A172 (cell line): ENCODE results near the gene UNC13B. TPM values are rescaled to one million over a fixed set of nuclear protein-coding genes. Genes with fewer than 3 reads are reported as not detected.
"Not testable (repeated sequence)": the region's sequence is repeated elsewhere in the genome, so short reads cannot be mapped to it uniquely, and the experiment has no call there.

ENCODE experiments used
- DNase-seq: peaks from one replicate; pipeline ENCODE4 v3.0.0-alpha.2; 2015; ENCODE audit warnings: low spot score
- total RNA-seq: library from RNA; depleted of rRNA; stranded (reverse); fragments of >200 nt; shearing (Covaris generic); gene quantifications from 2 replicates; pipeline ENCODE4 v1.2.3, GENCODE V29; 2014

The UNC13B gene
- total RNA-seq, 1 experiment from 2014 or later: 6.7 TPM

- DNase-seq: no peak
Measured at GRCh38 chr9:35163413-35163812, 1.6 kb downstream of the UNC13B start.

DNA sequence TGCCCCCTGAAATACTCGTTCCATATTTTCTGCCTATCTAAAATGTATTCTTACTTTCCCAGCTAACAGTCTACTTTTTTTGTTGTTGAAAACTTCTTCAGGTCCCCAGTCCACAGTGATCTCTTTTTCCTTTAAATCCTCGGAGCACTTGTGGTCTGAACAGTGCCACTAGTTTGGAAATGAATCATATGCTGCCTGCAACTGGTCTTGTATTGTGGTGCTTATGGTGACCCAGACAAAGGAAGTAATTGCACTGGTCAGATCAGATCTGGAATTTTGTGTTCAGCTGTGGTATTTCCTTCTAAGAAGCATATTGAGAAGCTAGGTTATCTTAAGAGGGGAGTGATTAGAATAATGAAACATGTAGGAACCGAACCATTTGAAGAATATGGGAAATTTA lies 2.9 kb downstream of the UNC13B start:
- no peak for DNase-seq

- not testable (repeated sequence) for DNase-seq
Measured at GRCh38 chr9:35167429-35167828, 5.6 kb downstream of the UNC13B start.

GRCh38 chr9:35168963-35169362 lies 7.2 kb downstream of the UNC13B start:
- no peak for DNase-seq

- no peak for DNase-seq
Measured at GRCh38 chr9:35172878-35173277, 11.1 kb downstream of the UNC13B start.

GRCh38 chr9:35177520-35177919 lies 15.7 kb downstream of the UNC13B start:
- DNase-seq: no peak

- DNase-seq: no peak
Measured at GRCh38 chr9:35179347-35180280, 17.8 kb downstream of the UNC13B start.

DNA sequence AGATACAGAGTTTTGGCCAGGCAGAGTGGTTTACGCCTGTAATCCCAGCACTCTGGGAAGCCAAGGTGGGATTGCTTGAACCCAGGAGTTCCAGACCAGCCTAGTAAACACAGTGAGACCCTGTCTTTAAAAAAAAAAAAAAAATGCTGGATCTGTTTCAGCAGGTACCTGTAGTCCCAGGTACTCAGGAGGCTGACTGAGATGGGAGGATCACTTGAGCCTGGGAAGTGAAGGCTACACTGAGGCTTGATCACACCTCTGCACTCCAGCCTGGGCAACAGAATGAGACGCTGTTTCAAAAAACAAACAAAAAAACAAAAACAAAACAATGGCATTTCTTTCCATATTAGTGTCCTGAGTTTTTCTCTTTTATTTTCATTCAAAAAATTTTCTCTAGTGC lies 19.0 kb downstream of the UNC13B start:
- DNase-seq: no peak

GRCh38 chr9:35182401-35182800 lies 20.6 kb downstream of the UNC13B start:
- not testable (repeated sequence) for DNase-seq

- not testable (repeated sequence) for DNase-seq
Measured at GRCh38 chr9:35182996-35183754, 21.4 kb downstream of the UNC13B start.

GRCh38 chr9:35183755-35184480 lies 22.1 kb downstream of the UNC13B start:
- DNase-seq: not testable (repeated sequence)

DNA sequence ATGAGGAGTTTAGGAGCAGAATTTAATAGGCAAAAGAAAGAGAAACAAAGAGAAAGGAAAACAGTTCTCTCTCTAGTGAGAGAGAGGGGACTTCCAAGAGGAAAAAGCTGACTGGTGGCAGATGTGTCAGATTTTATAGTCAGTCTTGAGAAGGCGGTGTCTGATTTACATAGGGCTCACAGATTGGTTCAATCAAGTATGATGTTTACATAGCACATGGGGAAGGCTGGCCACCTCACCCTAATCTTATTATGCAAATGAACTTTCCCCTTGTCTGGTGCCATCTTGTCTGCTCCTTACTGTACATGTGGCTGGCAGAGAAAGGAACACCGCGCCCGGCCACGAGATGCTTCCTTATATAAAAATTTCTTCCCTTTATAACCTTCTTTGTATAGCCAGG lies 24.7 kb downstream of the UNC13B start:
- no peak for DNase-seq

- DNase-seq: no peak
Measured at GRCh38 chr9:35190203-35190602, 28.4 kb downstream of the UNC13B start.

DNA sequence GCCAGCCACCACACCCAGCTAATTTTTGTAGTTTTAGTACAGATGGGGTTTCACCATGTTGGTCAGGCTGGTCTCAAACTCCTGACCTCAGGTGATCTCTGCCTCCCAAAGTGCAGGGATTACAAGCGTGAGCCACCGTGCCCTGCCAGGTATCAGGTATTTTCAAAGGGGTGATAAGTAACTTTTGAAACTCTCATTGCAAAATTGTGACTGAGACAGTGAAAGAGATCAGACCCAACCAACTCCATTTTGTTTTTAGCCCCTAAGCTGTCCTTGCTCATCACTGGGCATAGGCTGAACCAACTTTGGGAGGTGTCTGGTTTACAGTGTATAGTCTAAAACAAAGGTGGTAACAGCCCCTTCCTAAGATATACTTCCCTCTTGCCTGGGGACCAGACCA lies 29.3 kb downstream of the UNC13B start:
- no peak for DNase-seq

- no peak for DNase-seq
Measured at GRCh38 chr9:35193762-35194161, 32.0 kb downstream of the UNC13B start.

DNA sequence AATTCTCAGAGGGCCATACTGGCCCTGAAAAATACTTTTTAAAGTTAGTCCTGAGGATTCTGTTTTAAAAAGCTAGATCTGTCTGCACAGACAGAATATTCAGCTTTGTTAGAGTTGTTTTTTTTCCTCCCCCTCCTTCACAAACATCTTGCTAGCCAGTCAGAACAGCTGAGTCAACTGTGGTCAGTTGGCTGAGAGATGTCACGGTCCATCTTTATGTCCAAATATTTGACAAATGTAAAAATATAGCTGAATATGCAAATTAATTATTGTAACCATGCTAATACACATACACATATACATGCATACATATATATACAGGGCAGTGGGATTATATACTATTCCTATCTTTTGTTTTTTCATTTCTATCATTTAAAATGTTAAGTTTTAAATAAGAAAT lies 33.9 kb downstream of the UNC13B start:
- no peak for DNase-seq

- DNase-seq: no peak
Measured at GRCh38 chr9:35198191-35198590, 36.4 kb downstream of the UNC13B start.

GRCh38 chr9:35203528-35203927 lies 41.7 kb downstream of the UNC13B start:
- no peak for DNase-seq

GRCh38 chr9:35205340-35205739 lies 43.5 kb downstream of the UNC13B start:
- no peak for DNase-seq

DNA sequence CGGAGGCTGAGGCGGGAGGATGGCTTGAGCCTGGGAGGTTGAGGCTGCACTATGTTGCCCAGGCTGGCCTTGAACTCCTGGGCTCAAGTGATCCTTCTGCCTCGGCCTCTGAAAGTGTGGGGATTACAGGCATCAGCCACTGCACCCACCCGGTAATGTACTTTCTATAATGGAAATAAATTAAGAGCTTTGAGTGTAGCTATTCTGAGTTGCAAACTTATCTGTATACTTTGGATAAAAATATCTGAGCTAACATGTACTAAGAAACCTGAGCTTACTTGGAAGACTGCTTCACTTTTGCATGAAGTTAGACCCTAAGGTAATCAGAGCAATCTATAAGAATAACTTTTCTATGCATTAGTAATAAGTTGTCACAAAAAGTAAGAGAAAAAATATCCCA lies 50.0 kb downstream of the UNC13B start:
- no peak for DNase-seq

DNA sequence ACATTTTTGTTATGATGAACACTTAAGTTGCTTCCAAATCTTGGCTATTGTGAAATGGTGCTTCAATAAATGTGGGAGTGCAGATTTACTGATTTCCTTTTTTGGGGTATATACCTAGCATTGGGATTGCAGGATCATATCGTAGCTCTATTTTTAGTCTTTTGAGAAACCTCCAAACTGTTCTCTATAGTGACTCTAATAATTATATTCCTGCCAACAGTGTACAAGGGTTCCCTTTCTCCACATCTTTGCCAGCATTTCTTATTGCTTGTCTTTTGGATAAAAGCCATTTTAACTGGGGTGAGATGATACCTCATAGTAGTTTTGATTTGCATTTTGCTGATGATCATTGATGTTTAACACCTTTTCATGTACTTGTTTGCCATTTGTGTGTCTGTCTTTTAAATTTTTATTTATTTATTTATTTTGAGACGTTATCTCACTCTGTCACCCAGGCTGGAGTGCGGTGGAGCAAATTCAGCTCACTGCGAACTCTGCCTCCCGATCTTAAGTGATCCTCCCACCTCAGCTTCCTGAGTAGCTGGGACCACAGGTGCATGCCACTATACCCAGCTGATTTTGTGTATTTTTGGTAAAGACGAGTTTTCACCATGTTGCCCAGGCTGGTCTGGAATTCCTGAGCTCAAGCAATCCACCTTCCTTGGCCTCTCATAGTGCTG lies 59.0 kb downstream of the UNC13B start:
- no peak for DNase-seq

- no peak for DNase-seq
Measured at GRCh38 chr9:35225677-35226076, 63.9 kb downstream of the UNC13B start.
